NOMO-1 treated with dmso at 0.1 percent for 144 hours (cell line): ENCODE results near the gene SLC36A2.

Experiments used
- DNase-seq: peaks from one replicate; lab custom pipeline; 2025; ENCODE audit not compliant: unreplicated experiment; lab: John Stamatoyannopoulos, UW

SLC36A2 gene

GRCh38 chr5:151284392-151284967 lies 62.9 kb downstream of the SLC36A2 start:
- DNase-seq: peak; percentile 0

DNA sequence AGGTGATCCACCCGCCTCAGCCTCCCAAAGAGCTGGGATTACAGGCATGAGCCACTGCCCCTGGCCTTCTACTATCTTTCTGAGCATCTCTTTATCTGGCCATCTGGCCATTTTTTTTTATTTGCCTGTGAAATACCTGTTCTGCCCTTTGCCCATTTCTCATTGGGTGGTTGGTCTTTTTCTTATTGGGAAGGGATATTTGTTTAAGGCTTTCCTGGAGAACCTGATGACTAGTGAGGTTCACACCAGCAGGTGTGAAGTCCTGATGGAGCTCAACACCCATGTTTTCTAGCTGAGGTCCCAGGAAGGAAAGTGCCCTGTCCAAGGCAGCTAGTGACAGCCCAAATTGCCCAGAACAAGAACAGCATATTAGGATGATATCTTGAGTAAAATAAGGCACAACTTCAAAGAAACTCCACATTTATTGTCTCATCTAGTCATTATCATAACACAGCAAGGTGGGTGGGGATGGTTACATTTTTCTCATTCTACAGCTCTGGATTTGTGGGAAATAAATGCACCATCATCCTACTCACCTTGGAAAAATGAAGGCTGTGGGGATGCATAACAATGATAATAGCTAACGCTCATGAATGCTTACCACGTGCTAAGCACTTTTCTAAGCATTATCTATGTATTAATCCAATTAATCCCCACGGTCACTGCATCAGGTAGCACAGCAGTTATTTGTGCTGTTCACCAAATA lies 64.1 kb downstream of the SLC36A2 start:
- DNase-seq: no peak

- DNase-seq: no peak
Measured at GRCh38 chr5:151281001-151281639, 66.2 kb downstream of the SLC36A2 start.

GRCh38 chr5:151280443-151280842 lies 66.9 kb downstream of the SLC36A2 start:
- DNase-seq: no peak

DNA sequence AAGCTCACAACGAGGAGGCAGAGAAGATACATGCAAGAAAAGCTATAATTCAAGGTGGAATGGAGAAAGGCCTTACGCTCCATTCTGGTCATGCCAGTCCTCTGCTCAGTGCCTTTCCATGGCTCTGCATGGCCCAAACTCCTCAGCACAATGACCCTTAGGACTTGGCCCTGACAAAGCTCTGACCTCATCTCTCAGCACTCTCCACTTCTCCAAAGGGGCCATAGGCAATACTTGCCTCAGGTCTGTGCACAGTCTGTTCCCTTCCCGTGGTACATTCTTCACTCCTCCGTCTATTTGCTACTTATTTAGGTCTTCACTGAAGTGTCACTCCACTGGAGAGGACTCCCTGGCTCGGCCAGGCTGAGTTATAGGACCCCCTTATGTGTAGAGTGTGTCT lies 68.5 kb downstream of the SLC36A2 start:
- DNase-seq: no peak

DNA sequence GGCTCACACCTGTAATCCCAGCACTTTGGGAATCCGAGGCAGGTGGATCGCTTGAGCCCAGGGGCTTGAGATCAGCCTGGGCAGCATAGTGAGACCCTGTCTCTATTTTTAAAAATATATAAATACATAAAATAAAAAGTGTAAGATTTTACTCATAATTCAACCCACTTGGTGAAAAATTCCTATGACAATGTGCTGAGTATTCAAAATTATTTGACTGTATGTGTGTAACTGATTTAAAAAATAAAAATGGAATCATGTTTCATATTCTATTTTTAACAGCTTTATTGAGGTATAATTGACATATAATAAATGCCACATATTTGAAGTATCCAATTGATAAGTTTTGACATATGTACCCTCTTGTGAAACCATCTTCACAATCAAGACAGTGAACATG lies 71.6 kb downstream of the SLC36A2 start:
- no peak for DNase-seq

DNA sequence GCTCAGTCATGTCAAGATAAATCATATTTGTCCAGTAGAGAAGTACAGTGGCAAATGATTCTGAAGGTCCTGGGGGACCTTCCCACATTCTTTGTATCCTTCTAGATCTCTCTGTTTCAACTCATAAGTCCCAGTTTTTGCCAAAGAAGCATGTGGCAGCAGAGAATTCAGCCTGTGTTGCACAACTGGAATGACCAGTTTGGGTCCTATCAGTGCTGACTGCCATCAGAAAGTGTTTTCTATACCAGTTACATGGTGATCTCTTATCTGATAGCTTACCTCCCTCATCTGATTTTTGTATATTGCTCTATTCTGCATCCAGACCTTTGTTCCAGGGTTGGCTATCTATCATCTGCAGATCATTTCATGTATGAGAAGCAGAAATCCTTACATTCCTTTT lies 72.7 kb downstream of the SLC36A2 start:
- no peak for DNase-seq

GRCh38 chr5:151271336-151271735 lies 76.0 kb downstream of the SLC36A2 start:
- no peak for DNase-seq

DNA sequence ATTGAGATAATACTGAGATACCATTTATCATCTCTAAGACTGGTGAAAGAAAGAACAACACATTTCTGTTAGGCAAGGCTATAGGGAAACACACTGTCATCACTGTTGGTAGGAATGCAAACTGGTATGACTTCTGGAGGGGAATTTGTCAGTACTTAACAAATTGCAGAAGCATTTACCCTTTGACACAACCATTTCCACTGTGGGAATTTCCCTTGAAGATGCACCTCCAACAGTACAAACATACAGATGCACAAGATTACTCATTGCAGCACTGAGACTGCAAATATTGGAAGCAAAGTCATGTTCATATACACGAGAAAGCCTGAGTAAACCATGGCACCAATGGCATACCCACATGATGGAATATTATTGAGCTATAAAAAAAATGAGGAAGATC lies 76.8 kb downstream of the SLC36A2 start:
- DNase-seq: no peak

- no peak for DNase-seq
Measured at GRCh38 chr5:151267491-151268260, 79.7 kb downstream of the SLC36A2 start.
